ENCODE measurements around the gene LRRK1.

Gene LRRK1

GRCh38 chr15:100893261-100893963, 25.7 kb upstream of the LRRK1 start:
- Mint-ChIP-seq H3K4me3 (no peak overlapping the region), H3K27me3 (ENCODE audit: low read depth, poor library complexity) (peaks cover 43% of the 10 kb centered on the region), H3K27ac (no peak overlapping the region), H3K36me3 (ENCODE audit: low read depth) (no peaks in the 10 kb centered on the region), H3K4me1 (peaks cover 37% of the 10 kb centered on the region), H3K9me3 (no peaks in the 10 kb centered on the region)
- no peak for DNase-seq
- TF ChIP-seq CTCF (IDR thresholded peaks at IDR 0.05), result no peak

- no peak for TF ChIP-seq CTCF (IDR thresholded peaks at IDR 0.05)
- Mint-ChIP-seq H3K4me1 (peaks cover 37% of the 10 kb centered on the region), H3K36me3 (ENCODE audit: low read depth) (no peaks in the 10 kb centered on the region), H3K4me3 (no peak overlapping the region), H3K27ac (no peak overlapping the region), H3K27me3 (ENCODE audit: low read depth, poor library complexity) (peaks cover 42% of the 10 kb centered on the region), H3K9me3 (no peaks in the 10 kb centered on the region)
- no peak for DNase-seq
These were observed 25.2 kb upstream of the LRRK1 start for GRCh38 chr15:100893964-100894295.

GRCh38 chr15:100895721-100896120, 23.4 kb upstream of the LRRK1 start:
- H3K27ac Mint-ChIP-seq, result no peak overlapping the region

GRCh38 chr15:100897221-100898151, 21.7 kb upstream of the LRRK1 start:
- no peak for TF ChIP-seq CTCF (IDR thresholded peaks at IDR 0.05)
- Mint-ChIP-seq H3K27me3 (ENCODE audit: low read depth, poor library complexity) (peaks cover 40% of the 10 kb centered on the region), H3K4me1 (peaks cover 36% of the 10 kb centered on the region), H3K4me3 (no peak overlapping the region), H3K36me3 (ENCODE audit: low read depth) (no peaks in the 10 kb centered on the region), H3K9me3 (no peaks in the 10 kb centered on the region), H3K27ac (no peak overlapping the region)
- DNase-seq, result no peak

More at GRCh38 chr15:100895721-100896120, 23.4 kb upstream of the LRRK1 start:
- H3K9me3 Mint-ChIP-seq, result no peaks in the 10 kb centered on the region
- peaks cover 36% of the 10 kb centered on the region for H3K27me3 Mint-ChIP-seq (ENCODE audit: low read depth, poor library complexity)
- DNase-seq, result no peak
- H3K4me3 Mint-ChIP-seq, result no peak overlapping the region
- no peak for TF ChIP-seq CTCF (IDR thresholded peaks at IDR 0.05)
- H3K4me1 Mint-ChIP-seq, result peaks cover 33% of the 10 kb centered on the region
- no peaks in the 10 kb centered on the region for H3K36me3 Mint-ChIP-seq (ENCODE audit: low read depth)

GRCh38 chr15:100898152-100898490, 21.0 kb upstream of the LRRK1 start:
- Mint-ChIP-seq H3K27me3 (ENCODE audit: low read depth, poor library complexity) (peaks cover 38% of the 10 kb centered on the region), H3K36me3 (ENCODE audit: low read depth) (no peaks in the 10 kb centered on the region), H3K9me3 (no peaks in the 10 kb centered on the region), H3K4me3 (no peak overlapping the region), H3K27ac (no peak overlapping the region), H3K4me1 (peaks cover 38% of the 10 kb centered on the region)
- no peak for DNase-seq
- TF ChIP-seq CTCF (IDR thresholded peaks at IDR 0.05), result no peak

All from nephron progenitor cell (in vitro differentiated cells).